IMR-90 (cell line): ENCODE results near the gene ETV6.

ENCODE experiments used
- BHLHE40 ChIP-seq: fragments of 150-350 bp; IDR thresholded peaks from 2 replicates; pipeline ENCODE4 v1.6.1; 2016; ENCODE audit warnings: mild to moderate bottlenecking, low read depth, low read length
- CEBPB ChIP-seq: IDR thresholded peaks from 2 replicates; pipeline ENCODE4 v1.6.1; 2012; ENCODE audit warnings: low read depth, low read length, improper control_type of control experiment
- CHD1 ChIP-seq: IDR thresholded peaks from 2 replicates; pipeline ENCODE4 v1.6.1; 2012; ENCODE audit warnings: low read depth, low read length, improper control_type of control experiment
- CTCF ChIP-seq: conservative IDR thresholded peaks from 2 replicates; pipeline ENCODE4 v1.5.1; 2012; ENCODE audit warnings: mild to moderate bottlenecking, low read depth, low read length, improper control_type of control experiment
- MAFK ChIP-seq: IDR thresholded peaks from 2 replicates; pipeline ENCODE4 v1.6.1; 2012; ENCODE audit warnings: low read depth, low read length, improper control_type of control experiment
- MXI1 ChIP-seq: IDR thresholded peaks from 2 replicates; pipeline ENCODE4 v1.6.1; 2012; ENCODE audit warnings: low read depth, mild to moderate bottlenecking, low read length, moderate library complexity, borderline replicate concordance
- POLR2A ChIP-seq: IDR thresholded peaks from 2 replicates; pipeline ENCODE4 v1.6.1; 2012; ENCODE audit warnings: mild to moderate bottlenecking, low read depth, low read length

- TF ChIP-seq CTCF = no peak
- no peak for TF ChIP-seq POLR2A
- no peak for TF ChIP-seq CHD1
- TF ChIP-seq MAFK = no peak
- TF ChIP-seq CEBPB = no peak
- no peak for TF ChIP-seq BHLHE40
- no peak for TF ChIP-seq MXI1
Observed at GRCh38 chr12:11641522-11641921, 8.0 kb upstream of the ETV6 start.
